ENCODE results near the gene PRKAA2. TPM values are rescaled to one million over a fixed set of nuclear protein-coding genes. Genes with fewer than 3 reads are reported as not detected.

Gene PRKAA2
- total and polyA plus RNA-seq, 2 of the 4 experiments (the other 2 are of a cell fraction) = 0.72 to 1.4 TPM

DNA sequence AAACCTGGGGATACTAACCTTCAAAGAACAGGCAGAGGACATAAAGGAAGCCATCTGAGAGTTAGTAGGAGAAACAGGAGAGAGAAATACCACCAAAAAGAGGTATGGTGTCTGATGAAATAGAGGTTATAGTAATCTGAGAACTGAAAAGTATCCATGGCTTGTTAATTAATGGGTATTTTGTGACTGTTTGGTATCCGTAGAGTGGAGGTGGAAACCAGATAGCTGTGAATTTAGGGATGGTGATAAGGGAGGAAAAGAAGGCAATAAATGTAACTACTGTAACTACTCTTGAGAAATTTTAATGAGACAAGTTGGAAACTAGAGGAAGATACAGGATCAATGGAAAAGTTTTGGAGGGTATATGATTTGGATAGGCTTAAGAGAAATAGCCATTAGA is 27.5 kb downstream of the PRKAA2 start:
- H2AK5ac ChIP-seq (ENCODE audit: low read depth, low read length) = no peak overlapping the region
- in situ Hi-C loops (cut with MboI; ENCODE audit: low sequenced_read_pairs) = no loop called here
- no peak overlapping the region for H2AK9ac ChIP-seq (replicated peaks; ENCODE audit: low read depth, low read length, poor library complexity)
- H4K20me1 ChIP-seq (ENCODE audit: insufficient read depth, low read length) = no peaks in the 10 kb centered on the region
- ATAC-seq (ENCODE audit: low read depth) = no peak
- CTCF ChIA-PET = interaction anchor here (1.2 kb wide), 1 partner anchor 17 kb away, joined by 3 read pairs; no protein-coding TSS in a partner anchor
- H4K5ac ChIP-seq (ENCODE audit: low read depth, low read length) = no peak overlapping the region
- no peak overlapping the region for H2BK15ac ChIP-seq (ENCODE audit: low read depth, low read length)
- no peak overlapping the region for H3K4me3 ChIP-seq (ENCODE audit: insufficient read depth, low read depth, low read length)
- H3K23ac ChIP-seq (ENCODE audit: low read depth, low read length) = no peak overlapping the region
- no TSS peak for BruUV-seq (replicated peaks)
- no peaks in the 10 kb centered on the region for H3K27me3 ChIP-seq (ENCODE audit: control insufficient read depth, insufficient read depth, low read length)
- H3K18ac ChIP-seq (ENCODE audit: low read depth, low read length) = no peak overlapping the region
- H4K8ac ChIP-seq (ENCODE audit: low read depth in 2 of 2, low read length in 2 of 2) = no peak overlapping the region
- no peak overlapping the region for H2BK5ac ChIP-seq (ENCODE audit: low read depth, low read length, poor library complexity, severe bottlenecking)
- no peak for DNase-seq
- H3K27ac ChIP-seq (ENCODE audit: insufficient read depth, low read length) = no peak overlapping the region
- H4K91ac ChIP-seq (ENCODE audit: insufficient read depth, low read depth, low read length) = no peak overlapping the region
- dilution Hi-C loops (cut with HindIII; ENCODE audit: low sequenced_read_pairs, unreplicated experiment) = no loop called here
- H3K9ac ChIP-seq (ENCODE audit: low read depth, low read length) = no peak overlapping the region
- no peak overlapping the region for H3K4me2 ChIP-seq (ENCODE audit: low read depth, low read length)
- WGBS, 2 experiments (ENCODE audit: extremely low coverage in 2 of 2, insufficient read length in 1 of 2) = no CpG with 5 or more reads among the region's 1 CpG
- POLR2A ChIA-PET (ENCODE audit: unreplicated experiment) = no interaction called here
- TF ChIP-seq CHD1 (IDR thresholded peaks at IDR 0.05; ENCODE audit: low read depth, low read length) (no peak), POLR2A (IDR thresholded peaks at IDR 0.05; ENCODE audit: low read depth, low read length) (no peak), RAD21 (IDR thresholded peaks at IDR 0.05; ENCODE audit: low read length) (no peak)
- TF ChIP-seq, protein P1, sequence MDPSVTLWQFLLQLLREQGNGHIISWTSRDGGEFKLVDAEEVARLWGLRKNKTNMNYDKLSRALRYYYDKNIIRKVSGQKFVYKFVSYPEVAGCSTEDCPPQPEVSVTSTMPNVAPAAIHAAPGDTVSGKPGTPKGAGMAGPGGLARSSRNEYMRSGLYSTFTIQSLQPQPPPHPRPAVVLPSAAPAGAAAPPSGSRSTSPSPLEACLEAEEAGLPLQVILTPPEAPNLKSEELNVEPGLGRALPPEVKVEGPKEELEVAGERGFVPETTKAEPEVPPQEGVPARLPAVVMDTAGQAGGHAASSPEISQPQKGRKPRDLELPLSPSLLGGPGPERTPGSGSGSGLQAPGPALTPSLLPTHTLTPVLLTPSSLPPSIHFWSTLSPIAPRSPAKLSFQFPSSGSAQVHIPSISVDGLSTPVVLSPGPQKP (IDR thresholded peaks at IDR 0.05; ENCODE audit: borderline replicate concordance, low read depth, low read length) = no peak
- no peak overlapping the region for H3K56ac ChIP-seq (ENCODE audit: extremely low read depth, insufficient read depth, low read length)
- H3K14ac ChIP-seq (replicated peaks; ENCODE audit: low read depth, low read length) = no peak overlapping the region
- no peaks in the 10 kb centered on the region for H3K9me3 ChIP-seq (ENCODE audit: control insufficient read depth, insufficient read depth, low read length)
- no peak overlapping the region for H2BK120ac ChIP-seq (ENCODE audit: low read depth, low read length)
- no peak overlapping the region for H2BK20ac ChIP-seq (ENCODE audit: low read depth, low read length)
- no peak overlapping the region for H3K4ac ChIP-seq (ENCODE audit: low read depth, low read length)
- no peaks in the 10 kb centered on the region for H3K36me3 ChIP-seq (ENCODE audit: control insufficient read depth, insufficient read depth, low read length)
- H3K4me1 ChIP-seq (ENCODE audit: control insufficient read depth, insufficient read depth, low read length) = no peaks in the 10 kb centered on the region
- intact Hi-C loops (cut with micrococcal nuclease) = no loop called here
- H2AFZ ChIP-seq (replicated peaks; ENCODE audit: low read length, poor library complexity) = no peak overlapping the region
- H3K79me1 ChIP-seq (ENCODE audit: low read depth in 1 of 2, low read length in 2 of 2) = no peaks in the 10 kb centered on the region
- no peaks in the 10 kb centered on the region for H3K9me1 ChIP-seq (ENCODE audit: insufficient read depth, low read length)

All from IMR-90 (cell line).